ENCODE results near the gene IFT27.

- TF ChIP-seq CTCF (conservative IDR thresholded peaks at IDR 0.05) (no peak), ZFX (IDR thresholded peaks at IDR 0.05) (no peak)
Measured at GRCh38 chr22:36741204-36741793, 34.6 kb downstream of the IFT27 start.

Measured in C4-2B (cell line).